Tibial nerve (tissue), 4 donors: ENCODE results near the gene EPS8L3.

Experiments used
- EP300 ChIP-seq, 2 donors: sonication (generic); formaldehyde crosslinking; IDR thresholded peaks; one replicate each; pipeline ENCODE4 v1.6.1; 2017; ENCODE audit warnings: antibody characterized with exemption in 2 of 2, mild to moderate bottlenecking in 1 of 2
- POLR2A ChIP-seq, 2 donors: fragments of 450-650 bp; IDR thresholded peaks; one replicate each; pipeline ENCODE4 v1.6.1; 2017; ENCODE audit warnings: antibody characterized with exemption in 2 of 2, mild to moderate bottlenecking in 2 of 2, moderate library complexity in 2 of 2
- TF ChIP-seq, protein P1 (sequence below), 5 experiments: fragments of 200-600 bp in 3 of 5; fragments of 450-650 bp in 2 of 5; sonication (generic) in 3 of 5; IDR thresholded peaks; one replicate each; pipeline ENCODE4 v1.5.1; 2016 to 2019; ENCODE audit warnings: antibody characterized with exemption in 5 of 5, mild to moderate bottlenecking in 3 of 5, moderate library complexity in 2 of 5

DNA sequence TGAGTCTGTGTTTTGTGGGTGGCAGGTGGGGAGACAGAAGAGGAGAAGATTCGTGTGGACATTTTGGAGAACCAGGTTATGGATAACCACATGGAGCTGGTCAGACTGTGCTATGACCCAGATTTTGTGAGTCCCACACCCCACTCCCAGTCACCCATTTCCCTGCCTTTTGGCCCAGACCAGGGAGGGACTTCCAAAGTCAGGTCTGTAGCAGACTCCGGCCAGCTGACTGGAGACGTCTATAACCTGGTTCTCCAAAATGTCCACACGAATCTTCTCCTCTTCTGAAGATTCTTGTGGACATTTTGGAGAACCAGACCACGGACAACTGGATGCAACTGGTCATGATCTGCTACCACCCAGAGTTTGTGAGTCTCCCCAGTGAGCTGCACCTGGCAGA, 50.1 kb downstream of the EPS8L3 start:
- TF ChIP-seq, protein P1, sequence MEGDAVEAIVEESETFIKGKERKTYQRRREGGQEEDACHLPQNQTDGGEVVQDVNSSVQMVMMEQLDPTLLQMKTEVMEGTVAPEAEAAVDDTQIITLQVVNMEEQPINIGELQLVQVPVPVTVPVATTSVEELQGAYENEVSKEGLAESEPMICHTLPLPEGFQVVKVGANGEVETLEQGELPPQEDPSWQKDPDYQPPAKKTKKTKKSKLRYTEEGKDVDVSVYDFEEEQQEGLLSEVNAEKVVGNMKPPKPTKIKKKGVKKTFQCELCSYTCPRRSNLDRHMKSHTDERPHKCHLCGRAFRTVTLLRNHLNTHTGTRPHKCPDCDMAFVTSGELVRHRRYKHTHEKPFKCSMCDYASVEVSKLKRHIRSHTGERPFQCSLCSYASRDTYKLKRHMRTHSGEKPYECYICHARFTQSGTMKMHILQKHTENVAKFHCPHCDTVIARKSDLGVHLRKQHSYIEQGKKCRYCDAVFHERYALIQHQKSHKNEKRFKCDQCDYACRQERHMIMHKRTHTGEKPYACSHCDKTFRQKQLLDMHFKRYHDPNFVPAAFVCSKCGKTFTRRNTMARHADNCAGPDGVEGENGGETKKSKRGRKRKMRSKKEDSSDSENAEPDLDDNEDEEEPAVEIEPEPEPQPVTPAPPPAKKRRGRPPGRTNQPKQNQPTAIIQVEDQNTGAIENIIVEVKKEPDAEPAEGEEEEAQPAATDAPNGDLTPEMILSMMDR (IDR thresholded peaks at IDR 0.05) = no peak
- TF ChIP-seq POLR2A (IDR thresholded peaks at IDR 0.05) (no peak), EP300 (IDR thresholded peaks at IDR 0.05) (no peak)
